ENCODE results near the gene CEP104.

The CEP104 gene

GRCh38 chr1:3770047-3770765 lies 86.8 kb downstream of the CEP104 start:
- Mint-ChIP-seq H3K4me1 (peaks cover 28% of the 10 kb centered on the region), H3K27ac (no peak overlapping the region), H3K27me3 (peaks cover 12% of the 10 kb centered on the region), H3K4me3 (no peak overlapping the region), H3K9me3 (no peaks in the 10 kb centered on the region), H3K36me3 (no peaks in the 10 kb centered on the region)
- ATAC-seq: no peak

GRCh38 chr1:3768811-3769390 lies 88.1 kb downstream of the CEP104 start:
- ATAC-seq: no peak
- no peak overlapping the region for H3K4me3 Mint-ChIP-seq
- no peaks in the 10 kb centered on the region for H3K9me3 Mint-ChIP-seq
- peaks cover 21% of the 10 kb centered on the region for H3K27me3 Mint-ChIP-seq
- no peak overlapping the region for H3K27ac Mint-ChIP-seq
- H3K4me1 Mint-ChIP-seq: peaks cover 24% of the 10 kb centered on the region
- H3K36me3 Mint-ChIP-seq: no peaks in the 10 kb centered on the region

DNA sequence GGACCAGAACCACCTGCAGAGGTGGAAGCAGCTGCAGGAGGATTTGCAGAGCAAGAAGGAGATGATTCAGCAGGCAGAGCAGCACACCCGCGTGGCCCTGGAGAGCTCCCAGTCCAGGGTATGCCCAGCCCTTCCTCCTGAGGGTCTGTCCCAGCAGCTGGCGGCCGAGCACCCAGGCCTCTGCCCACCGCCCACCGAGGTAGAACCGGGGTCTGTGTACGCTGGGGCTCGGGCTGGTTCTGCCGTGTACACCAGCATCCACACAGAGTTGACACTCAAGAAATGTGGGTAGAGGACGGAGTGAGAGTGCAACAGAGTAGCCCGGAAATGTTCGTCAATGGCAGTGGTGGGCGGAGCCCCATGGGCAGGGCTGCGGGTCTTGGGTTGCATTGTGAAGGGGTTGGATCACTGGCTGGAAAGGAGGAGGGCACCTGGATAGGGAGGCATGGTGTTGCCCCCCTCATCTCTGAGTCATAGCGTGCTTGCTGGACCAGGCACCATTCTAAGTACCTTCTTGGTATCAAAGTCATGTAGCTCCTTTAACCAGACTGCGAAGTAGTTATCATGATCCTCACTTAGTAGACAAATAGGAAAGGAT lies 89.6 kb downstream of the CEP104 start:
- no peaks in the 10 kb centered on the region for H3K36me3 Mint-ChIP-seq
- H3K4me1 Mint-ChIP-seq: peaks cover 18% of the 10 kb centered on the region
- peaks cover 33% of the 10 kb centered on the region for H3K27me3 Mint-ChIP-seq
- H3K9me3 Mint-ChIP-seq: no peaks in the 10 kb centered on the region
- no peak for ATAC-seq
- H3K4me3 Mint-ChIP-seq: no peak overlapping the region
- no peak overlapping the region for H3K27ac Mint-ChIP-seq

DNA sequence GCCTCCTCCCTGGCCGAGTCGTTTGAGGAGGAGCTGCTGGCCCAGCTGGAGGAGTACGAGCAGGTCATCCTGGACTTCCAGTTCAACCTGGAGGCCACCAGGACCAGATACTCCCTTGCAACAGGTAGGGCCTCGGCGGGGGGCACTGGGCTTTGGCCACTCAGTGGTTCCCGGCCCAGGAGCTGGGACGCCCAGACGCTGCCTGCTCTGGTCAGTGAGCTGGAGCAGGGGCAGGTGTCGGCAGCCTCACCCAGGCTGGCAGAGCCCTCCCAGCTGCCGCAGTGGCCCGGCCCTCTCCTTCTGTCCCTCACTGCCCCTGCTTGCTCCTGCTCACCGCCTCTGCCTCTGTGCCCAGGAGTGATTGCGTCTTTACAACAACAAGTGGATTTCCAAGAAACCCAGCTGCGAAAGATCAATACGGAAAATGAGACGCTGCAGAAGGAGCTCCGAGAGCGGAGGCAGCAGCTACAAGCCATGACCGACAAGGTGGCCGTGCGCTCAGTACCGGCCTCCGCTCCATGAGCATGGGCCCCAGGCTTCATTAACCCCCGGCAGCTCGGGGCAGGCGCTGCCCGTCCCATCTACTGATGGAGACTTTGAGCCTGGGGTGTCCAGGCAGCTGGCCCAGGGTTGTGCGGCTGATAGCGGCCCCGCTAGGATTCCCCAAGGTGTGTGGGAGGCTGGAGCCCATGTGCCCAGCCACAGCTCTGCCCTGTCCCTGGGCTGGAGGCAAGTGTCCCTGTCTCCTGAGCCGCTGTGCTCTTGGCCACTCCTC lies 93.5 kb downstream of the CEP104 start:
- no peak overlapping the region for H3K27ac Mint-ChIP-seq
- peak; percentile 13 for ATAC-seq
- H3K36me3 Mint-ChIP-seq: no peaks in the 10 kb centered on the region
- no peaks in the 10 kb centered on the region for H3K4me1 Mint-ChIP-seq
- H3K9me3 Mint-ChIP-seq: no peaks in the 10 kb centered on the region
- H3K27me3 Mint-ChIP-seq: peaks cover 68% of the 10 kb centered on the region
- no peak overlapping the region for H3K4me3 Mint-ChIP-seq

- H3K4me3 Mint-ChIP-seq: no peak overlapping the region
- H3K4me1 Mint-ChIP-seq: no peaks in the 10 kb centered on the region
- H3K27me3 Mint-ChIP-seq: peaks cover 71% of the 10 kb centered on the region
- H3K9me3 Mint-ChIP-seq: no peaks in the 10 kb centered on the region
- H3K27ac Mint-ChIP-seq: no peak overlapping the region
- no peaks in the 10 kb centered on the region for H3K36me3 Mint-ChIP-seq
- peak; percentile 25 for ATAC-seq
Observed at GRCh38 chr1:3762873-3763228, 94.2 kb downstream of the CEP104 start.

DNA sequence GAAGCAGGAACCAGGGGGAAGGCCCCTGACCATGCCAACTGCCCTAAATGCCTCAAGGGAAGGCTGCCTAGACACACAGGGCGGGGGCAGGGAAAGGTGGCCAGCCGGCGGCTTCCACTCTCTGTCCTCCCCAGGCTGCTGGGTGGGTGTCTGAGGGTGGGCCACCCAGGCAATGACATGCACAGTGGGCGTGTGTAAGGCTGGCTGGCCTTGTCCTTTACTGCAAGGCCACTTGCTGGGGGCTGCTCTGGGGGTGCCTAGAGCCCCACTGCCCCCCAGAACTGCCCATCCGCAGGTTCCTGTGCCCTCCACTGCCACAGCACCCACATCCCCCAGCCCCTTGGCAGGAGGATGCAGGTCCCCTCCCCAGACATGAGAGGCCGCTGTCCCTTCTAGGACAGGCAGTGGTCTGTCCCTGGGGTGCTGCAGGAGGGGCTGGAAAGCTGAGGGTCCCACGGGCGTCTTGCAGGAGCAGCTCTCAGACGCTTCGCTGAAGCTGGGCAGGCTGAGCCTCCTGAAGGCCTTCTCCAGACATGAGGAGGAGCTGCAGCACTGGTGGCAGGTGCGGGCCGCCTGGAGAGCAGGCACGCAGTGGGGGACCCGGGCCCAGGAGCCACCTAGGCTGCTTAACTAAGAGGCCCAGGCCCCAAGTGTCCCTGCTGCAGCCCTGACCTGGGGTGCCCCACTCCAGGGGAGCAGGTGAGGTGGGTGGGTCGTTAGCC lies 94.7 kb downstream of the CEP104 start:
- no peak overlapping the region for H3K27ac Mint-ChIP-seq

More for the DNA sequence above, 94.7 kb downstream of the CEP104 start:
- Mint-ChIP-seq H3K36me3 (no peaks in the 10 kb centered on the region), H3K4me1 (no peaks in the 10 kb centered on the region), H3K27me3 (peaks cover 65% of the 10 kb centered on the region), H3K9me3 (no peaks in the 10 kb centered on the region), H3K4me3 (no peak overlapping the region)
- peak; percentile 35 for ATAC-seq

Measured in stimulated activated memory B cell treated with anti-CD40 and anti-IgM and Interleukin-4, amounts not matched to agents 10 μg/mL and 1 μg/mL and 100 μg/mL, for 72 hours (primary cell).